ENCODE results near the gene CLEC4M.
A peak's percentile ranks its signal among the peaks of the same experiment; 100 is the strongest.
"Not testable (repeated sequence)": the region's sequence is repeated elsewhere in the genome, so short reads cannot be mapped to it uniquely, and the experiment has no call there.

The CLEC4M gene

GRCh38 chr19:7742991-7743390 lies 20.1 kb upstream of the CLEC4M start:
- DNase-seq, result no peak

GRCh38 chr19:7743425-7743841 lies 19.6 kb upstream of the CLEC4M start:
- DNase-seq, result no peak

GRCh38 chr19:7744199-7744786 lies 18.8 kb upstream of the CLEC4M start:
- peak; percentile 33 for DNase-seq

- peak; percentile 38 for DNase-seq
These were observed 18.0 kb upstream of the CLEC4M start for GRCh38 chr19:7744871-7745650.

- DNase-seq, result not testable (repeated sequence)
These were observed 16.7 kb upstream of the CLEC4M start for GRCh38 chr19:7746306-7746705.

- DNase-seq, result peak; percentile 89
These were observed 15.8 kb upstream of the CLEC4M start, which contains the start of gene CD209 for GRCh38 chr19:7746903-7747884. CD209 (minus strand) TSS chr19:7747534; CDS start chr19:7747511, 23 bp downstream.

- DNase-seq, result no peak
These were observed 14.9 kb upstream of the CLEC4M start for GRCh38 chr19:7748171-7748570.

- peak; percentile 27 for DNase-seq
These were observed 14.3 kb upstream of the CLEC4M start for GRCh38 chr19:7748756-7749155.

GRCh38 chr19:7751157-7751783 lies 11.8 kb upstream of the CLEC4M start:
- DNase-seq, result peak; percentile 86

- DNase-seq, result no peak
These were observed 6.8 kb upstream of the CLEC4M start for GRCh38 chr19:7756258-7756657.

GRCh38 chr19:7757358-7757757 lies 5.7 kb upstream of the CLEC4M start:
- DNase-seq, result no peak

GRCh38 chr19:7759156-7759555 lies 3.9 kb upstream of the CLEC4M start:
- DNase-seq, result no peak

- no peak for DNase-seq
These were observed 653 bp downstream of the CLEC4M start for GRCh38 chr19:7763696-7764095.

GRCh38 chr19:7764157-7764556 lies 1.1 kb downstream of the CLEC4M start:
- not testable (repeated sequence) for DNase-seq

GRCh38 chr19:7765043-7765442 lies 2.0 kb downstream of the CLEC4M start:
- not testable (repeated sequence) for DNase-seq

- no peak for DNase-seq
These were observed 3.5 kb downstream of the CLEC4M start for GRCh38 chr19:7766535-7766934.

GRCh38 chr19:7767487-7767886 lies 4.4 kb downstream of the CLEC4M start:
- DNase-seq, result no peak

- DNase-seq, result no peak
These were observed 6.1 kb downstream of the CLEC4M start for GRCh38 chr19:7769171-7769570.

GRCh38 chr19:7771072-7771471 lies 8.0 kb downstream of the CLEC4M start:
- DNase-seq, result no peak

GRCh38 chr19:7772752-7773291 lies 9.8 kb downstream of the CLEC4M start:
- peak; percentile 95 for DNase-seq

- DNase-seq, result no peak
These were observed 10.8 kb downstream of the CLEC4M start for GRCh38 chr19:7773841-7774240.

- no peak for DNase-seq
These were observed 12.7 kb downstream of the CLEC4M start for GRCh38 chr19:7775761-7776160.

All from suppressor macrophage treated with lipopolysaccharide for 4 hours (primary cell).